ENCODE results near the gene ST3GAL3.

DNA sequence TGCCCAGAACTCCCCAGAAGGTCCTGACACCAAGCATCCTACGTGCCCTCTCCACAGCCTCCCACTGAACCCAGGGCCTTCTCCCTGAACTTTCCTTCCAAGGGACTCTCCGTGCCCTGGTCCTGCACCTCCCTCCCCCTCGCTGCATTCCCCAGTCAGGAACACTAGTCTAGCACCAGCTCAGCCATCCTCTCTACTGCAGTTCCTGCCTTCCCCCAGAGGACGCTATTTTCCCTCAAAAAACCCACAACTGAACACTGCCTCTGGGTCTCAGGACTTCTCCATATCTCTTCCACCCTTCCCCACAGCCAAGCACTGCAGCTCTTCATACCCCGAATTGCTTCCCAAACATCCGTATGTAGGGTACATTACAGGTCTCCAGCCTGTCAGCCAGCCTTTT, 213.7 kb downstream of the ST3GAL3 start:
- TF ChIP-seq, protein P1, sequence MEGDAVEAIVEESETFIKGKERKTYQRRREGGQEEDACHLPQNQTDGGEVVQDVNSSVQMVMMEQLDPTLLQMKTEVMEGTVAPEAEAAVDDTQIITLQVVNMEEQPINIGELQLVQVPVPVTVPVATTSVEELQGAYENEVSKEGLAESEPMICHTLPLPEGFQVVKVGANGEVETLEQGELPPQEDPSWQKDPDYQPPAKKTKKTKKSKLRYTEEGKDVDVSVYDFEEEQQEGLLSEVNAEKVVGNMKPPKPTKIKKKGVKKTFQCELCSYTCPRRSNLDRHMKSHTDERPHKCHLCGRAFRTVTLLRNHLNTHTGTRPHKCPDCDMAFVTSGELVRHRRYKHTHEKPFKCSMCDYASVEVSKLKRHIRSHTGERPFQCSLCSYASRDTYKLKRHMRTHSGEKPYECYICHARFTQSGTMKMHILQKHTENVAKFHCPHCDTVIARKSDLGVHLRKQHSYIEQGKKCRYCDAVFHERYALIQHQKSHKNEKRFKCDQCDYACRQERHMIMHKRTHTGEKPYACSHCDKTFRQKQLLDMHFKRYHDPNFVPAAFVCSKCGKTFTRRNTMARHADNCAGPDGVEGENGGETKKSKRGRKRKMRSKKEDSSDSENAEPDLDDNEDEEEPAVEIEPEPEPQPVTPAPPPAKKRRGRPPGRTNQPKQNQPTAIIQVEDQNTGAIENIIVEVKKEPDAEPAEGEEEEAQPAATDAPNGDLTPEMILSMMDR (conservative IDR thresholded peaks at IDR 0.05 in 1 of 2, IDR thresholded peaks at IDR 0.05 in 1 of 2; ENCODE audit: low read depth in 1 of 2, low read length in 2 of 2) = no peak
- no peak for TF ChIP-seq EZH2 (IDR thresholded peaks at IDR 0.05; ENCODE audit: low read length, missing control alignments)
